IPS-15b (cell line): ENCODE measurements around the gene FCRL5.
"Not testable (repeated sequence)": the region's sequence is repeated elsewhere in the genome, so short reads cannot be mapped to it uniquely, and the experiment has no call there.

Source experiments
- H3K27me3 ChIP-seq: one replicate; pipeline ENCODE4 v1.6.1; 2013; ENCODE audit warnings: low read length; ENCODE audit not compliant: control insufficient read depth, insufficient read depth
- H3K36me3 ChIP-seq: one replicate; pipeline ENCODE4 v1.6.1; 2013; ENCODE audit warnings: low read length; ENCODE audit not compliant: control insufficient read depth, insufficient read depth
- H3K4me1 ChIP-seq: one replicate; pipeline ENCODE4 v1.6.1; 2013; ENCODE audit warnings: mild to moderate bottlenecking, low read length; ENCODE audit not compliant: control insufficient read depth, insufficient read depth
- H3K4me3 ChIP-seq: one replicate; pipeline ENCODE4 v1.5.1; 2013; ENCODE audit warnings: low read depth, low read length
- H3K9ac ChIP-seq: one replicate; pipeline ENCODE4 v1.6.1; 2013; ENCODE audit warnings: low read depth, mild to moderate bottlenecking, low read length
- H3K9me3 ChIP-seq: one replicate; pipeline ENCODE4 v1.6.1; 2013; ENCODE audit warnings: mild to moderate bottlenecking, low read length; ENCODE audit not compliant: control insufficient read depth, insufficient read depth

FCRL5 gene

DNA sequence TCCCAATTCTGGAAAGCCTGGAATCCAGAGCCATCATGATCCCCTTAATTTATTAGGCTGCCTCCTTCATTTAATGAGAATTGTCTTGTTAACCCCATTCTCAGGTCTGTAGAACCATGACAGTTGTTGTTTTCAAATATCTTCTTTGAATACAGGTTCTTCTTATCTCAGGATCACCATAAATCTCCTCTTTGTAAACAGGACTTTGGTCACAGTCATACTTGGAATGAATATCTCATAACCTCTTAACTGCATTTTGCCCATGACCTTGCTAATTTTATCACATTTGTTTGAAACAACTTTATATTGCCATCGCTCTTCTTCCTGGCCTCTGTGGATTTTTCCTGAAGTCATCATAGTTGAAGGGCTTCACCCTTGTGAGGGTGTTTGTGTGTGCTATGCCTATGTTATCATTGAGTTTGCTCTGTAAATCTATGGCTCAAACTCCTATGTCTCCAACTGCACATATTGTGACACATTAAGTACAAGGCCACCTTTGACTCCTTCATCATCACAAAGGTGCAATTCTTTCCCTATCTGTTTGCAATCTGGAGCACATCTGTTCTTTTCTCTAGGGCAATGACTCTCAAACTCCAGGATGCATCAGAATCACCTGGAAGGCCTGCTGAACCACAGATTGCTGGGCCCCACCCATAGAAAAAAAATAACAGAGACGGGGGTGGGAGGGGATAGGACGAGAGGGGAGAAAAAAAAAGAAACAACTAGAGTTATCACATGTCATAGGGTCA, 54.2 kb downstream of the FCRL5 start:
- Histone ChIP-seq H3K9me3 (no peaks in the 10 kb centered on the region), H3K27me3 (no peaks in the 10 kb centered on the region), H3K9ac (no peak overlapping the region), H3K4me3 (no peak overlapping the region), H3K36me3 (no peaks in the 10 kb centered on the region), H3K4me1 (no peaks in the 10 kb centered on the region)

DNA sequence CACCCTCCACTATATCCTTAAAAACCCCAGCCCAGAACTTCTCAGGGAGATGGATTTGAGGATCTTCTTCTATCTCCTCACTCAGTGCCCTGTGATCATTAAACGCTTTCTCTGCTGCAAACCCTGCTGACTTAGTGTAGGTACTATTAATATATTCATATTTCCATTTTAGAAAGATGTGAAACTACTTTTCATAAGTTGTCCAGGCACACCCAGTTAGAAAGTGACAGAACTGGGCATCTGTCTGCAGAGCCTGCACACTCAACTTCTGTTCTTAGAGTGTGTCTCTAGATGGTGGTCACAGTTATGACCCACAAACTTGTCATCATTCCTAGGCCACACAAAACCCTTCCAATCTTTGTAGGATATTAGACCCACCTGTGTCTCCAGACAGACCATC, 55.0 kb downstream of the FCRL5 start:
- H3K9me3 ChIP-seq, result no peaks in the 10 kb centered on the region
- H3K4me1 ChIP-seq, result no peaks in the 10 kb centered on the region
- H3K27me3 ChIP-seq, result no peaks in the 10 kb centered on the region
- no peak overlapping the region for H3K9ac ChIP-seq
- no peaks in the 10 kb centered on the region for H3K36me3 ChIP-seq
- no peak overlapping the region for H3K4me3 ChIP-seq

DNA sequence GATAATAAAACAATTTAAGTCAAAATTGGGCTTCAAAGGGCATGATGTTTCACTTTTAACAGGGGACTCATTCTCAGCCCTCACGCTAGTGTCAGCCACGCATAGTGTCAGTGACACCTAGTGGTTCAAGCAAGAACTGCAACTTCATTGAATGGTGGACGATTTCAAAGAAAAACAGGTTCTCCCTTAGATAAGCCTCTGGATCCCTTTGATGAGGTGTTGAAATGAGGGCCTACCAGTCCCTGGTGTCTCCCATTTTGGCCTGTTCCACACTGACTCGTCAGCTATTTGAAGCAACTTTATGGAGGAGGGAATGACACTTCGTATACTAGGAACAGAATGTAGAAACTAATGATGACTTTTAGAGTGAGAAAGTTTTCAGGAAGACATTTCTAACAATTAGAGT, 56.2 kb downstream of the FCRL5 start:
- Histone ChIP-seq H3K36me3 (no peaks in the 10 kb centered on the region), H3K4me3 (no peak overlapping the region), H3K9ac (no peak overlapping the region), H3K9me3 (no peaks in the 10 kb centered on the region), H3K27me3 (no peaks in the 10 kb centered on the region), H3K4me1 (no peaks in the 10 kb centered on the region)

DNA sequence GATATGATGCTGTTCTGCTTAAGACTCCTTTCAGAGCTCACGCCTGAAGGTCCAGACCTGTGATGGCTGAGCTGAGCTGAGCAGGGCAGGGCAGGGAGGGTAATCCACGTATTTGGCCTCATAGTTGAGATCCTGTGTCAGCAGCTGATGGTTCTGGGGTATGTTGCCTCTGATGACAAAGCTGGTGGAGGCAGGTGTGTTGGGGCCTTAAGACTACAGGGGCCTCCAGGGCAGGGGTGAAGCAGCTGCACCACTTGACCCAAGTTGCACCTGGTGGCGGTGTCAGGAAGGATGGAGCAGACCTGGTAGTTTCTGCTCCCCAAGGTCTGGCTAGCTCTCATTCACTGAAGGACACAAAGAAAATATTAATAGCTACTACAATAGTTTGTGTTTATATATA, 57.0 kb downstream of the FCRL5 start:
- no peaks in the 10 kb centered on the region for H3K27me3 ChIP-seq
- no peaks in the 10 kb centered on the region for H3K36me3 ChIP-seq
- no peaks in the 10 kb centered on the region for H3K4me1 ChIP-seq
- no peak overlapping the region for H3K4me3 ChIP-seq
- no peaks in the 10 kb centered on the region for H3K9me3 ChIP-seq
- H3K9ac ChIP-seq, result no peak overlapping the region

DNA sequence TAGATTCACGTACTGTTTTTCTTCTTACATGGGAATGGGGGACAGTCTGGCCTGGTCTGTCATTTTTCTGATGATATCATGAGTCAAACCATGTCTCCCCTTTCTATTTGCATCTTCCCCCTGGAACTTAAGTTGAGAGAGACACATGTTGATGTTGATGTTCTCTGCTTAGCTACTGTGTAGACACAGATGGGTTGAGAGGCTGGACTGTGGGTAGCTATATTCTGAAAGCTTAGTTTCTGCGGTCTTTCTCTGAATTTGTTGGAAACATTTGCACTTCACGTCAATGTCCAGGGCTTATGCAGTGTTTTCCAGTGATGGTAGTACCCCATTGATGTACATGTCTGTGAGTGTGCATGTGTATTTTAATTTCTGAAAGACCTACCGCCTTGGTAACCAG, 58.2 kb downstream of the FCRL5 start:
- Histone ChIP-seq H3K27me3 (no peaks in the 10 kb centered on the region), H3K4me3 (no peak overlapping the region), H3K9me3 (no peaks in the 10 kb centered on the region), H3K36me3 (no peaks in the 10 kb centered on the region), H3K4me1 (no peaks in the 10 kb centered on the region), H3K9ac (no peak overlapping the region)

DNA sequence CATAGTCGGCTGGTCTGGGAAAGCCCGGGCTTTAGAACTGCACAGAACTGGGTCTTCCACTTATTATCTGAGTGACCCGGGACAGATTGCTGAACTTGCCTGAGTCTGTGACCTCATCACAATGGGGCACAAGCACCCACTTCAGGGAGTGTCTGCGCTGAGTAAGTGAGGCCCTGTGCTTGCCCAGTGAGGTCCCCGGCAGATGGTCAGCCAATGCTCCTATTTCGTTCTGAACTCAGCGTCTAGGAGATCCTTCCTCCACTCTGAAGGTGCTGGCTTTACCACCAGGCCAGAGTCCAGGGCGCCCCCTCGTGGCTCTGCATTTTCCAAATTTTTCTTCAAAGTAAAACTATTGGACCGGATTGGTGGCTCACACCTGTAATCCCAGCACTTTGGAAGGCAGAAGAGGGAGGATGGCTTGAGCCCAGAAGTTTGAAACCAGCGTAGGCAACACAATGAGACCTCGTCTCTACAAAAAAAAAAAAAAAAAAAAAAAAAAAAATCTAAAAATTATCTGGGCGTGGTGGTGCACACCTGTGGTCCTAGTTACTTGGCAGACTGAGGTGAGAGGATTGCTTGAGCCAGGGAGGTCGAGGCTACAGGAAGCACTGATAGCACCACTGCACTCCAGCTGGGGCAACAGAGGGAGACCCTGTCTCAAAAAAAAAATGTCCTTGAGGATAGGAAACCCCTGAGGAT, 61.7 kb downstream of the FCRL5 start:
- Histone ChIP-seq H3K9me3 (no peaks in the 10 kb centered on the region), H3K27me3 (no peaks in the 10 kb centered on the region), H3K4me3 (no peak overlapping the region), H3K4me1 (no peaks in the 10 kb centered on the region), H3K9ac (no peak overlapping the region), H3K36me3 (no peaks in the 10 kb centered on the region)

DNA sequence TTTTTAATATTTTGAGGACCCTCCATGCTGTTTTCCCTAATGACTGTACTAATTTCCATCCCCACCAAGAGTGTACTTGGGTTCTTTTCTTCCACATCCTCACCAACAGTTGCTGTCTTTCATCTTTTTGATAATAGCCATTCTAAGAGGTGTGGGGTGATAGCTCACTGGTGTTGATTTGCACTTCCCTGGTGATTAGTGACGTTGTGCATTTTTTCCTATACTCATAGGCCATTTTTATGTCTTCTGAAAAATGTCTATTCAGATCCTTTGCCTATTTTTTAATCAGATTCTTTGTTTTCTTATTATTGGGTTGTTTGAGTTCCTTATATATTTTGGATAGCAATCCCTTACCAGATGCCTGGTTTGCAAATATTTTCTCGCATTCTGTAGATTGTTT, 64.2 kb downstream of the FCRL5 start:
- Histone ChIP-seq H3K36me3 (no peaks in the 10 kb centered on the region), H3K27me3 (no peaks in the 10 kb centered on the region), H3K9me3 (no peaks in the 10 kb centered on the region), H3K4me3 (no peak overlapping the region), H3K9ac (no peak overlapping the region), H3K4me1 (no peaks in the 10 kb centered on the region)

DNA sequence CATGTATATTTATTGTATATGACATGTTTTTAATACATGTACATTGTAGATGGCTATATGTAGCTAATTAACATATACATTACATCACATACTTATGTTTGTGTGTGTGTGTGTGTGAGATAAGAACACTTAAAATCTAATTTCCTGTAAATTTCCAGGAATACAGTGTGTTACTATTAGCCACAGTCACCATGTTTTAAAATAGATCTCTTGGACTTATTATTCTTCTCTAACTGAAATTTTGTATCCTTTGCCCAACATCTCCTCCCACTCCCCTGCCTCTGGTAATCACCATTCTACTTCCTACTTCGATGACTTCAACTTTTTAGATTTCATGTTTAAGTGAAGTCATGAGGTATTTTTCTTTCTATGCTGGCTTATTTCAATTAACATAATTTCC, 64.8 kb downstream of the FCRL5 start:
- Histone ChIP-seq H3K4me3 (no peak overlapping the region), H3K36me3 (no peaks in the 10 kb centered on the region), H3K9ac (no peak overlapping the region), H3K9me3 (no peaks in the 10 kb centered on the region), H3K27me3 (no peaks in the 10 kb centered on the region), H3K4me1 (no peaks in the 10 kb centered on the region)

DNA sequence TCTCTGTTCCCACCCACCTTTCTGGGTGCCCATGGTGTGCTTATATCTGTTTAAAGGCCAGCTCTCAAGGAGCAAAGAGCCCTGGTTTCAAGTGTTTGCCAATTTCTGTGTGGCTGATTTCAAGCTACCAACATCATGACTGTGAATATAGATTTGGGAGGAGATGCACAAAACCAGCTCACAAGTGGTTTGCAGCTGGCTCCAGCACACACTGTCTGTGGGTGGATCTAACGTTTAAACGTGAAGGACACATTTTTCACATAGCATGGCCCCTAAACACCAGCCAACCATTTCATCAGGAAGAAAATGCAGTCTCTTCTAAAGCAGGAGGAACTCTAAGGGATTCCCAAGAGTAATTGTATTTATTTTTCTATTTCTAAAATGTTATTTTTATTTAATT, 65.2 kb downstream of the FCRL5 start:
- Histone ChIP-seq H3K4me3 (no peak overlapping the region), H3K9me3 (no peaks in the 10 kb centered on the region), H3K9ac (no peak overlapping the region), H3K36me3 (no peaks in the 10 kb centered on the region), H3K27me3 (no peaks in the 10 kb centered on the region), H3K4me1 (no peaks in the 10 kb centered on the region)

DNA sequence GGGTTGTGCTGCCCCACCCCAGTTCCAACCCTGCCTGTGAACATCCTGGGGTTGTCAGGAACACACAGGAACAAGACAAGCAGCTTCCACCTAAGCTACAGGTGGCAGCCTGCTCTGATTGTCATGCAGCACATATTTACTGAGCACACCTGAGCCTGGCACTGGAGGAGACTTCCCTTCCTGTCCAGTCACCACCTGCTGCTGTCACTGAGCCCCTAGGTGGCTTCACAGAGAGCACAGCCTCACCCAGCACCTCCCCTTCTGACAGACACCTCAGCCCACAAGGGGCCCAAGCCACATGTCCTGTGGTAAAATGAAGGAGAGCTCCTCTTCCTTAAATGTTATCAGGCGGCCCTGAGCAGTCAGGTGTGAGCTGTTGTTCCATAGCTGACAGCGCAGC, 65.9 kb downstream of the FCRL5 start:
- not testable (repeated sequence) for H3K4me3 ChIP-seq, H3K4me1 ChIP-seq, H3K36me3 ChIP-seq, H3K9ac ChIP-seq, H3K9me3 ChIP-seq, H3K27me3 ChIP-seq

DNA sequence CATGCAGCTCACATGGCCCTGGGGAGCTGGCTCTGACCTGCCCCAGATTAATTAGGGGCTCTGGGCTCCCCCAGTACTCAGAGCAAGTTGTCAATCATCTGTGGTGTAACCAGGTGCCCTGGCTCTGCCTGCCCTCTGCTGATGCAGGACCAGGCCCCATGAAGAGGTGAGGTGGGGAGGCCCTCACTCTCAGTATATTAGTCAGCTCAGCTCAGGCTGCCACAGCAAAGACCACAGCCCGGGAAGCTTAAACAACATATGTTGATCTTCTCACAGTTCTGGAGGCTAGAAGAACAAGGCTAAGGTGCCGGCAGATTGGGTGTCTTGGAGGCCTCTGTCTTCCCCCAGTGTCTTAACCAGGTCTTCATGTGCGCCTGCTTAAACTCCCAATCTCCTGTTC, 66.5 kb downstream of the FCRL5 start:
- no peak overlapping the region for H3K4me3 ChIP-seq
- H3K4me1 ChIP-seq, result no peaks in the 10 kb centered on the region
- H3K36me3 ChIP-seq, result no peaks in the 10 kb centered on the region
- H3K9me3 ChIP-seq, result no peaks in the 10 kb centered on the region
- H3K27me3 ChIP-seq, result no peaks in the 10 kb centered on the region
- no peak overlapping the region for H3K9ac ChIP-seq

DNA sequence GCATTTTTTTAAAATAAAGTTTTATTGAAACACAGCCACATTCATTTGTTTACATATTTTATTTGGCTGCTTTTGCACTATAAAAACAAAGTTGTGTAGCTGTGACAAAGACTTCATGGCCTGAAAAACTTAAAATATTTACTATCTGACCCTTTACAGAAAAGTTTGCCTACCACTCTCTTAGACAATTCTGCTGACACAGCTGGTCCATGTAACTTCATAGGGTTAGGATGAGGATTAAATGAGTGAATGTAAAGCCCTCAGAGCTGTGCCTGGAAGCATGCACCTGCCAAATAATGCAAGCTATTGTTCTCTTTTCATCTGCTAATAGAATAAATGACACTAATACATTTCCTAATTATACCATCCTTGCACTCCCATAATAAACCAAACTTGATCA, 67.7 kb downstream of the FCRL5 start:
- Histone ChIP-seq H3K4me3 (no peak overlapping the region), H3K9ac (no peak overlapping the region), H3K4me1 (no peaks in the 10 kb centered on the region), H3K27me3 (no peaks in the 10 kb centered on the region), H3K9me3 (no peaks in the 10 kb centered on the region), H3K36me3 (no peaks in the 10 kb centered on the region)
